NB4 (cell line): Measurements from ENCODE around the gene ACTG1.

ENCODE experiments used
- POLR2A ChIP-seq: IDR thresholded peaks from 2 replicates; pipeline ENCODE4 v1.6.1; 2011; ENCODE audit warnings: mild to moderate bottlenecking; ENCODE audit not compliant: insufficient read length; ENCODE audit errors: extremely low read depth
- TF ChIP-seq, protein P1 (sequence below): IDR thresholded peaks from 2 replicates; pipeline ENCODE4 v1.6.1; 2011; ENCODE audit warnings: low read depth, low read length
- TF ChIP-seq, protein P2 (sequence below): IDR thresholded peaks from one replicate; pipeline ENCODE4 v1.5.1; 2012; ENCODE audit warnings: low read depth, low read length

DNA sequence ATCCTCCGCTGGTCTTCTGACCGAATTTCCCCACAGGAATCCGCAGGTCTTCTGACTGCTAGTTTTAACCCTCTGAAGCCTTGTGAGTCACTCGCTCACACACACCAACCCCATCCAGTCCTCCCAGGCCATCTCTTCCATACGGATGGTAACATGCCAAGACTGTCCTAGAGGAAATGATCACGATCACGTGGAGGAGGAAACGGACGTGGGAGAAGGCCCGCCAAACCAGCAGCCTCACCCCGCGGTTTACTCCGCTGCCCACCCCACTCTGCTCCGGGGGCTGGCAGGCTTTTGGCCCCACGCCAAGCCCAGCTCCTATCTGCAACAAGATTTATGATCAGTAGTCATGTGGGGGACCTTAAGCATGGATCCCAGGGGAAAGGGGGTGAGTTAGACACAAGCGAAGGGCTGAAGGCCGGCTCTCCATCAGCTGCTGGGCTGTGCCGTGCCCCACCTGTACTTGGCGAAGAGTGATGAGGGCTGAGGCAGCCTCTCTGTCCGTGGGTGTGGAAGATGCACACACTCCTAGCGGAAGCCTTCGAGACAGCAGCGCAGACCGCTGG is 41.1 kb upstream of the ACTG1 start:
- no peak for TF ChIP-seq POLR2A
- TF ChIP-seq, protein P1, sequence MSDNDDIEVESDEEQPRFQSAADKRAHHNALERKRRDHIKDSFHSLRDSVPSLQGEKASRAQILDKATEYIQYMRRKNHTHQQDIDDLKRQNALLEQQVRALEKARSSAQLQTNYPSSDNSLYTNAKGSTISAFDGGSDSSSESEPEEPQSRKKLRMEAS = no peak
- TF ChIP-seq, protein P2, sequence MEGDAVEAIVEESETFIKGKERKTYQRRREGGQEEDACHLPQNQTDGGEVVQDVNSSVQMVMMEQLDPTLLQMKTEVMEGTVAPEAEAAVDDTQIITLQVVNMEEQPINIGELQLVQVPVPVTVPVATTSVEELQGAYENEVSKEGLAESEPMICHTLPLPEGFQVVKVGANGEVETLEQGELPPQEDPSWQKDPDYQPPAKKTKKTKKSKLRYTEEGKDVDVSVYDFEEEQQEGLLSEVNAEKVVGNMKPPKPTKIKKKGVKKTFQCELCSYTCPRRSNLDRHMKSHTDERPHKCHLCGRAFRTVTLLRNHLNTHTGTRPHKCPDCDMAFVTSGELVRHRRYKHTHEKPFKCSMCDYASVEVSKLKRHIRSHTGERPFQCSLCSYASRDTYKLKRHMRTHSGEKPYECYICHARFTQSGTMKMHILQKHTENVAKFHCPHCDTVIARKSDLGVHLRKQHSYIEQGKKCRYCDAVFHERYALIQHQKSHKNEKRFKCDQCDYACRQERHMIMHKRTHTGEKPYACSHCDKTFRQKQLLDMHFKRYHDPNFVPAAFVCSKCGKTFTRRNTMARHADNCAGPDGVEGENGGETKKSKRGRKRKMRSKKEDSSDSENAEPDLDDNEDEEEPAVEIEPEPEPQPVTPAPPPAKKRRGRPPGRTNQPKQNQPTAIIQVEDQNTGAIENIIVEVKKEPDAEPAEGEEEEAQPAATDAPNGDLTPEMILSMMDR = no peak
